Mesendoderm (in vitro differentiated cells): ENCODE results near the gene RAB17.

Experiments used
- DNase-seq: peaks from one replicate; pipeline ENCODE4 v3.0.0; 2013
- H2AK5ac ChIP-seq: 2 replicates; pipeline ENCODE4 v1.6.1; 2013; ENCODE audit warnings: low read length, inconsistent platforms
- H2BK120ac ChIP-seq: 2 replicates; pipeline ENCODE4 v1.6.1; 2013; ENCODE audit warnings: low read depth, mild to moderate bottlenecking, low read length, moderate library complexity, mixed read lengths
- H2BK15ac ChIP-seq: replicated peaks from 2 replicates; pipeline ENCODE4 v1.6.1; 2013; ENCODE audit warnings: low read depth, mild to moderate bottlenecking, moderate library complexity
- H2BK5ac ChIP-seq: 2 replicates; pipeline ENCODE4 v1.6.1; 2013; ENCODE audit warnings: low read length, inconsistent platforms
- H3K18ac ChIP-seq: 2 replicates; pipeline ENCODE4 v1.6.1; 2013; ENCODE audit warnings: mild to moderate bottlenecking, low read length, mixed read lengths
- H3K23ac ChIP-seq: one replicate; pipeline ENCODE4 v1.6.1; 2013; ENCODE audit warnings: low read length
- H3K27ac ChIP-seq: 2 replicates; pipeline ENCODE4 v1.5.1; 2013; ENCODE audit warnings: low read depth, mild to moderate bottlenecking, inconsistent platforms, low read length, moderate library complexity
- H3K27me3 ChIP-seq: 2 replicates; pipeline ENCODE4 v1.6.1; 2013; ENCODE audit warnings: low read length, control low read depth, mild to moderate bottlenecking, inconsistent platforms; ENCODE audit not compliant: insufficient read depth, poor library complexity
- H3K36me3 ChIP-seq: 2 replicates; pipeline ENCODE4 v1.6.1; 2013; ENCODE audit warnings: low read length, inconsistent platforms; ENCODE audit not compliant: control insufficient read depth, insufficient read depth
- H3K4ac ChIP-seq: one replicate; pipeline ENCODE4 v1.6.1; 2013; ENCODE audit warnings: low read depth, mild to moderate bottlenecking, low read length, moderate library complexity
- H3K4me1 ChIP-seq: 2 replicates; pipeline ENCODE4 v1.6.1; 2013; ENCODE audit warnings: low read depth, low read length, inconsistent platforms; ENCODE audit not compliant: control insufficient read depth
- H3K4me2 ChIP-seq: 2 replicates; pipeline ENCODE4 v1.6.1; 2013; ENCODE audit warnings: low read length
- H3K4me3 ChIP-seq: 2 replicates; pipeline ENCODE4 v1.5.1; 2013; ENCODE audit warnings: mild to moderate bottlenecking, low read length
- H3K56ac ChIP-seq: one replicate; pipeline ENCODE4 v1.6.1; 2013; ENCODE audit warnings: low read length
- H3K79me1 ChIP-seq: 2 replicates; pipeline ENCODE4 v1.6.1; 2013; ENCODE audit warnings: low read length, inconsistent platforms
- H3K79me2 ChIP-seq: 2 replicates; pipeline ENCODE4 v1.6.1; 2013; ENCODE audit warnings: mild to moderate bottlenecking, low read length; ENCODE audit not compliant: control insufficient read depth, insufficient read depth
- H3K9ac ChIP-seq: 2 replicates; pipeline ENCODE4 v1.6.1; 2013; ENCODE audit warnings: low read length, inconsistent platforms
- H4K5ac ChIP-seq: one replicate; pipeline ENCODE4 v1.6.1; 2013; ENCODE audit warnings: low read length
- H4K8ac ChIP-seq: one replicate; pipeline ENCODE4 v1.6.1; 2013; ENCODE audit warnings: low read depth, mild to moderate bottlenecking, control low read depth, low read length, moderate library complexity
- WGBS: extraction: QIAGEN DNeasy Blood & Tissue Kit; methylation state at CpG from one replicate; pipeline ENCODE4 v1.1.7; 2013; ENCODE audit warnings: low lambda C conversion rate, missing lambda C conversion rate; ENCODE audit not compliant: insufficient coverage; ENCODE audit errors: extremely low coverage; 5-methylcytosine and 5-hydroxymethylcytosine counted together

Gene RAB17

DNA sequence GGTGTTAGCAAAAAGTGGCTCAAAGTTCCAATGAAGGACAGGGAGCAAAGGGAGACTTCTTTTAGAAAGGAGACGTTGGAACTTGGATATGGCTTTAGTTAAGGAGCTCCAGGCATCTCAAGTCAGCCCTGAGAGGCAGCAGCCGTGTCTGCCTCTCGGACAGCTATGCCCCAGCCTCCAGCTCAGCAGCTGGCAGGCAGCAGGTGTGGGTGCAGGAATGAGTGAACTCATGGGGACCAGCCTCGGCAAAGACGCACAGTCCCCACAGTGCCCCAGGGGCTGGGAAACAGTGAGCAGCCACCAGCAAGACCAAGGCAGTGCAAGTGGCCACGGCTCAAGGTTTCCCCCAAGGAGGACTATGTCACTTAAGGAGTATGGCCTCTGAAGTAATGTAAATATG is 35.2 kb upstream of the RAB17 start:
- Histone ChIP-seq H3K56ac (no peak overlapping the region), H3K9ac (no peak overlapping the region), H2BK15ac (no peak overlapping the region), H2BK120ac (no peak overlapping the region), H2AK5ac (no peak overlapping the region), H4K5ac (no peak overlapping the region), H3K4me1 (peaks cover 6% of the 10 kb centered on the region), H3K23ac (no peak overlapping the region), H2BK5ac (no peak overlapping the region), H3K4me3 (no peak overlapping the region), H3K4ac (no peak overlapping the region), H3K79me1 (peaks cover 12% of the 10 kb centered on the region), H3K27me3 (no peaks in the 10 kb centered on the region), H3K4me2 (no peak overlapping the region), H4K8ac (no peak overlapping the region), H3K36me3 (no peaks in the 10 kb centered on the region), H3K18ac (no peak overlapping the region), H3K27ac (no peak overlapping the region), H3K79me2 (peaks cover 14% of the 10 kb centered on the region)
- DNase-seq, result no peak
- WGBS, result no CpG with 5 or more reads among the region's 6 CpGs

DNA sequence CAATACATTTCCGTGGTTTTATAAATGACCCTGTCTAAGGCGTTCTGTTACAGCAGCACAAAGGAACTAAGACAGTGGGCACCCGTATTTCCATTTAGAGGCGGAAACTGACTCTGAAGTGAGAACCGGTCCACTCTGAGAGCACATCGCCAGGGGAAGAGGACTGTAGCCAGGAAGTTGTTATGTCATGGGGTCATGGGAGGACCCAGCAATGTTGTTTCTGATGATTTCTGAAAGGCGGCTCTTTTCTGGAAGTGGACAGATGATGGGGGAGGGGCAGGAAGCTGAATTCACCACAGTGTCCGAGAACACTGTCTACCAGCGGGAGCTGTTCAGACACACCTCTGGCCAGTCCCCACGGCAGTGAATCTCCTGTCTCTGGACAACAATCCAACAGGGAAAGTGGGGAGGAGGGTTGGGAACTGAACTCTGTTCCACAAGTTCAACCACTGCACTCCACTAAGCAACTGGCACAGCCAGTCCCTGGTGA is 34.7 kb upstream of the RAB17 start:
- no peak overlapping the region for H4K8ac ChIP-seq
- no peak overlapping the region for H3K9ac ChIP-seq
- peaks cover 12% of the 10 kb centered on the region for H3K79me1 ChIP-seq
- H3K18ac ChIP-seq, result no peak overlapping the region
- no peak overlapping the region for H2BK5ac ChIP-seq
- no peak overlapping the region for H2AK5ac ChIP-seq
- H3K27ac ChIP-seq, result no peak overlapping the region
- H3K27me3 ChIP-seq, result no peaks in the 10 kb centered on the region
- H2BK120ac ChIP-seq, result no peak overlapping the region
- H3K56ac ChIP-seq, result no peak overlapping the region
- H3K79me2 ChIP-seq, result peaks cover 12% of the 10 kb centered on the region
- no peak overlapping the region for H4K5ac ChIP-seq
- H3K4me2 ChIP-seq, result no peak overlapping the region
- no peaks in the 10 kb centered on the region for H3K36me3 ChIP-seq
- WGBS, result no CpG with 5 or more reads among the region's 10 CpGs
- H3K4me1 ChIP-seq, result peaks cover 6% of the 10 kb centered on the region
- no peak overlapping the region for H3K23ac ChIP-seq
- no peak overlapping the region for H3K4ac ChIP-seq
- H3K4me3 ChIP-seq, result no peak overlapping the region
- no peak overlapping the region for H2BK15ac ChIP-seq
- DNase-seq, result no peak

GRCh38 chr2:237624565-237624964 is 34.0 kb upstream of the RAB17 start:
- Histone ChIP-seq H3K27ac (no peak overlapping the region), H2BK5ac (no peak overlapping the region), H3K23ac (no peak overlapping the region), H3K9ac (no peak overlapping the region), H3K4me3 (no peak overlapping the region), H3K4ac (no peak overlapping the region), H2BK120ac (no peak overlapping the region), H2AK5ac (no peak overlapping the region), H2BK15ac (no peak overlapping the region), H4K5ac (no peak overlapping the region), H3K56ac (no peak overlapping the region), H3K27me3 (no peaks in the 10 kb centered on the region), H3K18ac (no peak overlapping the region), H3K79me2 (peaks cover 11% of the 10 kb centered on the region), H3K4me1 (peaks cover 6% of the 10 kb centered on the region), H4K8ac (no peak overlapping the region), H3K36me3 (no peaks in the 10 kb centered on the region), H3K4me2 (no peak overlapping the region), H3K79me1 (peaks cover 9% of the 10 kb centered on the region)
- whole genome bisulfite sequencing, result no CpG with 5 or more reads among the region's 6 CpGs
- no peak for DNase-seq

DNA sequence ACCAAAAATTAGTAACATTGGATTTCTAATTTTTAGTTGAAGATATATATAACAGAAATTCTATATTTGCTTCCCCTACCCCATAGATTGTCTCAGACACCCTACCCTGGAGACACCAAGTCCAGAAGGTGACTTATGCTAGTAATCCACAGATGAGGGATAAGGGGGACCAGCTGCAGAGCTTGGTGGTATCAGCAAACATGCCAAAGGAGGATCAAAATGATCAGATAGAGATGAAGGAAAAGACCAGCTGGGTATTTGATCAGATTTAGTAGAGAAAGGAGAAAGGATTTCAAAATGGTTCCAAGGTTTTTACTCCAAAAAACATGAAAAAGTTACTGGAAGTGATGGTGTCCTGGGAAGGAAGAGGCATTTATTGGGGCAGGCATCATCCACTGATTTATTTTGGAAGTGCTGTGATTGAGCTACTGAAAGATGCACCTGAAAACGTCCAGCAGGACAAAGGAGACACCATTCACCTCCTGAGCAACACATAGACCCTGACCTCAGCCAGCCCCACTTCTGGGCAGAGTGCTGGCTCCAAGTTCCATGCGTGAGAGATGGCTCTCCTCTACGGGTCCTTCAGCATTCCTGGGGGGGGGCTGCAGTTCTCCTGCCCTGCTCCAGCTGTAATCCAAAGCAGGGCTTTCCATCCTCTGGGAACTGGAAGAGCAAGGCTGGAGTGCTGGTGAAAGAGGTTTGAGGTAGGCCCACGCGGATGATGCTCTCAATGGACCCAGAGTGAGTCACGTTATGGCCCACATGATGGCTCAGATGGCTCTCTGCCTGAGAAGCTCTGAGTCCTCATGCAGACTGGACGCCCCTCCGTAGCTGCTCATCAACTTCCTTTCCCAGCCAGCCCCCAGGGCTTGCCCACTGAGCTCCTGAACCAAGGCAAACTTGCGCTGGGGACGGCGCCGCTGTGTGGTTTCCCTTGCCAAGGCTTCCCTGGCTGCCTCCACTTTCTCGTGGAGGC is 33.2 kb upstream of the RAB17 start:
- Histone ChIP-seq H3K9ac (no peak overlapping the region), H4K8ac (no peak overlapping the region), H3K4me1 (peaks cover 6% of the 10 kb centered on the region), H3K36me3 (no peaks in the 10 kb centered on the region), H2AK5ac (no peak overlapping the region), H3K27me3 (no peaks in the 10 kb centered on the region), H3K23ac (no peak overlapping the region), H3K79me1 (peaks cover 6% of the 10 kb centered on the region), H3K18ac (no peak overlapping the region), H3K56ac (no peak overlapping the region), H2BK120ac (no peak overlapping the region), H3K4ac (no peak overlapping the region), H3K27ac (no peak overlapping the region), H4K5ac (no peak overlapping the region), H2BK15ac (no peak overlapping the region), H3K4me3 (no peak overlapping the region), H2BK5ac (no peak overlapping the region), H3K79me2 (peaks cover 8% of the 10 kb centered on the region), H3K4me2 (no peak overlapping the region)
- no CpG with 5 or more reads among the region's 13 CpGs for WGBS
- peak; percentile 44 for DNase-seq

GRCh38 chr2:237618449-237618848 is 27.9 kb upstream of the RAB17 start:
- no peak for DNase-seq
- Histone ChIP-seq H2BK5ac (no peak overlapping the region), H3K79me2 (no peaks in the 10 kb centered on the region), H2AK5ac (no peak overlapping the region), H3K27me3 (no peaks in the 10 kb centered on the region), H2BK120ac (no peak overlapping the region), H3K27ac (no peak overlapping the region), H3K4ac (no peak overlapping the region), H2BK15ac (no peak overlapping the region), H3K4me1 (peaks cover 19% of the 10 kb centered on the region), H3K79me1 (no peaks in the 10 kb centered on the region), H3K36me3 (no peaks in the 10 kb centered on the region), H3K4me3 (no peak overlapping the region), H4K8ac (no peak overlapping the region), H3K9ac (no peak overlapping the region), H3K56ac (no peak overlapping the region), H4K5ac (no peak overlapping the region), H3K18ac (no peak overlapping the region), H3K4me2 (no peak overlapping the region), H3K23ac (no peak overlapping the region)
- no CpG with 5 or more reads among the region's 2 CpGs for WGBS
